Body of pancreas (tissue), 4 donors: ENCODE measurements around the gene ZFAND3. TPM values are rescaled to one million over a fixed set of nuclear protein-coding genes. Genes with fewer than 3 reads are reported as not detected.

Experiments used
- ATAC-seq: fragments of 150-250 bp; one replicate; pipeline ENCODE4 v1.9.1; 2016
- DNase-seq, 4 donors: peaks; one replicate each; pipeline ENCODE4 v3.0.0-alpha.2; 2019
- H3K27ac ChIP-seq, 4 donors: fragments of 200-600 bp; sonication (generic); 1 replicate in 3 of 4; 2 replicates in 1 of 4; pipeline versions ENCODE4 v1.5.1 to v1.6.1; 2016 to 2019; ENCODE audit warnings: mild to moderate bottlenecking in 1 of 4, mixed read lengths in 1 of 4, moderate library complexity in 1 of 4
- H3K27me3 ChIP-seq, 2 donors: fragments of 200-600 bp; sonication (generic); one replicate each; pipeline ENCODE4 v1.6.0; 2016; ENCODE audit warnings: mild to moderate bottlenecking in 1 of 2
- H3K36me3 ChIP-seq, 2 donors: fragments of 200-600 bp; sonication (generic); replicated peaks in 1 of 2; 2 replicates each; pipeline ENCODE4 v1.5.1; 2016; ENCODE audit warnings: low read depth in 2 of 2; ENCODE audit not compliant: insufficient read depth in 1 of 2
- H3K4me1 ChIP-seq: fragments of 200-600 bp; sonication (generic); one replicate; pipeline ENCODE4 v1.6.0; 2016
- H3K4me3 ChIP-seq, 2 donors: fragments of 200-600 bp; sonication (generic); 1 replicate in 1 of 2; 2 replicates in 1 of 2; pipeline ENCODE4 v1.5.1; 2016 to 2019
- H3K9me3 ChIP-seq, 3 donors: fragments of 200-600 bp; sonication (generic); 1 replicate in 2 of 3; 2 replicates in 1 of 3; pipeline ENCODE4 v1.5.1; 2016
- CTCF ChIP-seq, 7 experiments: fragments of 450-650 bp in 4 of 7; fragments of 200-600 bp in 3 of 7; sonication (generic) in 3 of 7; IDR thresholded peaks; one replicate each; pipeline ENCODE4 v1.5.1; 2016 to 2019; ENCODE audit warnings: antibody characterized with exemption in 7 of 7
- POLR2A ChIP-seq, 3 donors: fragments of 450-650 bp; IDR thresholded peaks; one replicate each; pipeline ENCODE4 v1.6.1; 2016; ENCODE audit warnings: antibody characterized with exemption in 3 of 3, mild to moderate bottlenecking in 2 of 3
- WGBS, 2 donors: methylation state at CpG; one replicate each; pipeline ENCODE4 v1.1.5; 2017; 5-methylcytosine and 5-hydroxymethylcytosine counted together
- intact Hi-C: fragments of 100-400 bp; cut with DNase I; formaldehyde crosslinking; loops from one replicate; pipeline ENCODE4 v1.15.1; 2023
- total RNA-seq, 2 donors: library from RNA; depleted of rRNA; stranded (reverse); fragments of >200 nt; gene quantifications; one replicate each; pipeline ENCODE4 v1.1.0, GENCODE V29; 2016

Gene ZFAND3
- total RNA-seq, 2 donors from 2014 or later = 20.8 to 27.0 TPM

DNA sequence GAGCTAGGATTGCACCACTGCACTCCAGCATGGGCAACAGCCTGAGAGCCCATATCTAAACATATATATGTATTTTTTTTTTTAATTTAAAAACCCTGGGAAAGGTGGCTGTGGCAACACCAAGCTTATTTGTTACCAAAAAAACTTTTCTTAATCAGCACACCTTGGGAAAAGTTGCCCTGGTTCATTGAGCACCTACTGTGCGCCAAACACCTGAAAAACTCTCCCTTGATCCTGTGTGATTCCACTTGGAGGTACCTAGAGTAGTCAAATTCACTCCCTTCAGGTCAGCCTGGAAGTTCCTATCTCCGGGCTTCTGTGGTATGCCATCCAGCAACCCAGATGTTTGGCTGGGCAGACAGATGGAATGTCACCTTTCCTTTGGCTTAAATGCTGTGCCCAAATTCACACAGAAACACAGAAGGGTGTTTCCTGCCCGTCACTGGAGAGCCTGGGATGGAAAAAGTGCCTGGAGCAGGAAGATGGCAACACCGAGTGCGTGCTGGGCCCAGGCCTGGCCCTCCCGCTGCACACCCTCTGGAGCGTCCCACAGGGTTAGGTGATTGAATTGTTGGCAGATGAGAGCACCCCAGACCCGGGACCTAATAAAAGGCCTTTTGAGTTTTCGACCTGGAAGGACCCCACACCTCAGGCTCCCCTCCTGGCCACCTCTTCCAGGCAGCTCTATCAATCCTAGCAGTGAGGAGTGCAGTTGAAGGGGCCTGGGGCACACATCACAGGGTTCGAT lies 337.5 kb downstream of the ZFAND3 start:
- Histone ChIP-seq H3K36me3 (no peaks in the 10 kb centered on the region), H3K27me3 (no peaks in the 10 kb centered on the region), H3K4me1 (peaks cover 12% of the 10 kb centered on the region), H3K4me3 (no peak overlapping the region), H3K27ac (no peak overlapping the region), H3K9me3 (no peaks in the 10 kb centered on the region)
- 93% methylated on average over 10 of the region's 10 CpGs for WGBS, 2 donors
- ATAC-seq (no peak), DNase-seq (no peak)
- intact Hi-C loops = no loop called here
- TF ChIP-seq CTCF (IDR thresholded peaks at IDR 0.05) (no peak), POLR2A (IDR thresholded peaks at IDR 0.05) (no peak)

DNA sequence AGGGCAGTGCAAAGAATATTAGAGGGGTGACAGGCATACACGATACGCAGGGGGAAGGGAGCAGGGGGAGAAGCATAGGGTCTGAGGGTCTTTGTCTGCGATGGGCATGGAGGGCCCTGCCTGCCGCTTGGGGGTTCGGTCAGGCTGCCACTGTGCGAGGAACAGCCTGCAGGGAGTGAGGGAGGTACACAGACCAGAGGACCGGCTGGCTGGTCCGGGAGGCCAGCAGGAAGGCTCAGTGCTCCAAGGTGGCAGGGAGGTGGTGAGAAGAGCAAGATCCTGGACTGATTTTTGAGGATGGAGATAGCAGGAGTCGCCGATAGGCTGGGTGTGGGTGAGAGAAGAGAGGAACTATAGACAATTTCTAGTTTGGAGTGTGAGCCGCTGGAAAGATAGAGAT lies 338.4 kb downstream of the ZFAND3 start:
- 90 to 93% methylated on average over 11 of the region's 11 CpGs for WGBS, 2 donors
- TF ChIP-seq POLR2A (IDR thresholded peaks at IDR 0.05) (no peak), CTCF (IDR thresholded peaks at IDR 0.05) (no peak)

GRCh38 chr6:38158762-38159350 lies 339.3 kb downstream of the ZFAND3 start:
- no peak overlapping the region for H3K27ac ChIP-seq
- intact Hi-C loops = no loop called here
- no peak for TF ChIP-seq POLR2A (IDR thresholded peaks at IDR 0.05)
- no peak for TF ChIP-seq CTCF (IDR thresholded peaks at IDR 0.05)
- no peak overlapping the region for H3K4me3 ChIP-seq
- DNase-seq (no peak), ATAC-seq (no peak)
- no peaks in the 10 kb centered on the region for H3K36me3 ChIP-seq
- peaks cover 3% of the 10 kb centered on the region for H3K4me1 ChIP-seq
- no peaks in the 10 kb centered on the region for H3K9me3 ChIP-seq
- H3K27me3 ChIP-seq = no peaks in the 10 kb centered on the region
- 94 to 96% methylated on average over 14 of the region's 14 CpGs for WGBS, 2 donors

More for the DNA sequence above, 338.4 kb downstream of the ZFAND3 start:
- Histone ChIP-seq H3K4me3 (no peak overlapping the region), H3K27ac (no peak overlapping the region), H3K9me3 (no peaks in the 10 kb centered on the region), H3K36me3 (no peaks in the 10 kb centered on the region), H3K27me3 (no peaks in the 10 kb centered on the region), H3K4me1 (peaks cover 2% of the 10 kb centered on the region)
- DNase-seq (no peak), ATAC-seq (no peak)
- intact Hi-C loops = no loop called here

DNA sequence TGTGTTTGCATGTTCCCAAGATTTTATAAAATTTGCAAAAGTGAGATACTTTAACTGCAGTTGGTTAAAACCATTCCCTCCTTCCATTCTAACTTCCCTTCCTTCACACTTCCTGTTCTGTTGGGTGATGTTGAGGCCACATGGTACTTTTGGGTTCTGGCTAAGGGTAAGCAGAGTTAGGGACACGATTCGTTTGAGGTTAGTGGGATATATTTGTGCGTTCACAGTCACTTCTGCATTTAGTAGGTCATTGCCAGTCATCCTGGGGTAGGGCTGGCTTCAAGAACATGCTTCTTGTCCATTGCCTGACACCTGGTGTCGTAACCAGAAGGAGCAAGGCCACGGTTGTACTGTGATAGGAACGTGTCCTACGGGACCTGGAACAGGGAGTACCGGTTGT lies 340.1 kb downstream of the ZFAND3 start:
- intact Hi-C loops = no loop called here
- WGBS, 2 donors = 79 to 98% methylated on average over 8 of the region's 8 CpGs

More for the DNA sequence above, 340.1 kb downstream of the ZFAND3 start:
- Histone ChIP-seq H3K36me3 (no peaks in the 10 kb centered on the region), H3K9me3 (no peaks in the 10 kb centered on the region), H3K4me3 (no peak overlapping the region), H3K27me3 (no peaks in the 10 kb centered on the region), H3K4me1 (peaks cover 10% of the 10 kb centered on the region), H3K27ac (no peak overlapping the region)
- TF ChIP-seq CTCF (IDR thresholded peaks at IDR 0.05) (no peak), POLR2A (IDR thresholded peaks at IDR 0.05) (no peak)
- ATAC-seq (no peak), DNase-seq (no peak)
